ENCODE results near the gene ZCCHC17. TPM values are rescaled to one million over a fixed set of nuclear protein-coding genes. Genes with fewer than 3 reads are reported as not detected.

ZCCHC17 gene
- total and polyA plus RNA-seq, 2 donors (not counting 3 experiments of a cell fraction or from before 2014, with no cell fraction given): 32.0 to 41.4 TPM

- Histone ChIP-seq H3K4me1 (ENCODE audit: control insufficient read depth, extremely low read depth, insufficient read depth, low read length) (no peaks in the 10 kb centered on the region), H3K79me2 (ENCODE audit: control insufficient read depth, insufficient read depth, low read length) (no peaks in the 10 kb centered on the region), H3K9ac (replicated peaks; ENCODE audit: extremely low read depth, insufficient read depth, low read length) (no peak overlapping the region), H2AFZ (ENCODE audit: low read depth, low read length) (no peak overlapping the region), H4K20me1 (replicated peaks; ENCODE audit: control insufficient read depth, extremely low read depth, insufficient read depth, low read length) (no peaks in the 10 kb centered on the region), H3K9me3 (replicated peaks; ENCODE audit: control insufficient read depth, insufficient read depth, low read length) (no peaks in the 10 kb centered on the region), H3K4me2 (ENCODE audit: insufficient read depth, low read length) (no peak overlapping the region), H3K36me3 (ENCODE audit: control insufficient read depth in 2 of 2, extremely low read depth in 1 of 2, insufficient read depth in 2 of 2, low read length in 2 of 2) (peaks cover 0 to 12% of the 10 kb centered on the region in 2 experiments), H3K27ac (ENCODE audit: insufficient read depth, low read depth, low read length) (no peak overlapping the region), H3K4me3 (replicated peaks in 1 of 3; ENCODE audit: insufficient read depth in 1 of 3, low read depth in 1 of 3, low read length in 3 of 3) (no peak overlapping the region), H3K27me3 (ENCODE audit: control insufficient read depth in 2 of 2, insufficient read depth in 2 of 2, low read length in 2 of 2) (no peaks in the 10 kb centered on the region), H3K9me1 (replicated peaks; ENCODE audit: control insufficient read depth, extremely low read depth, insufficient read depth, low read length) (no peaks in the 10 kb centered on the region)
- intact Hi-C loops (cut with micrococcal nuclease): no loop called here
- DNase-seq (ENCODE audit: low read depth, low spot score) (no peak), FAIRE-seq (no peak)
- dilution Hi-C loops (cut with MboI; ENCODE audit: extremely low pct_ligation_motif_present, low sequenced_read_pairs): no loop called here
- no TSS peak for BruUV-seq (replicated peaks)
- no peak for TF ChIP-seq FOS (IDR thresholded peaks at IDR 0.05; ENCODE audit: borderline replicate concordance, insufficient read depth, low read length)
- TF ChIP-seq EZH2 (IDR thresholded peaks at IDR 0.05; ENCODE audit: borderline replicate concordance, low read depth, low read length, severe bottlenecking): no peak
- TF ChIP-seq POLR2A (IDR thresholded peaks at IDR 0.05; ENCODE audit: low read depth, low read length): no peak
- TF ChIP-seq POLR2AphosphoS5 (IDR thresholded peaks at IDR 0.05; ENCODE audit: insufficient read depth, low read depth, low read length): no peak
- TF ChIP-seq JUN (IDR thresholded peaks at IDR 0.05; ENCODE audit: borderline replicate concordance, insufficient read depth, insufficient read length, low read depth): no peak
- TF ChIP-seq, protein P1, sequence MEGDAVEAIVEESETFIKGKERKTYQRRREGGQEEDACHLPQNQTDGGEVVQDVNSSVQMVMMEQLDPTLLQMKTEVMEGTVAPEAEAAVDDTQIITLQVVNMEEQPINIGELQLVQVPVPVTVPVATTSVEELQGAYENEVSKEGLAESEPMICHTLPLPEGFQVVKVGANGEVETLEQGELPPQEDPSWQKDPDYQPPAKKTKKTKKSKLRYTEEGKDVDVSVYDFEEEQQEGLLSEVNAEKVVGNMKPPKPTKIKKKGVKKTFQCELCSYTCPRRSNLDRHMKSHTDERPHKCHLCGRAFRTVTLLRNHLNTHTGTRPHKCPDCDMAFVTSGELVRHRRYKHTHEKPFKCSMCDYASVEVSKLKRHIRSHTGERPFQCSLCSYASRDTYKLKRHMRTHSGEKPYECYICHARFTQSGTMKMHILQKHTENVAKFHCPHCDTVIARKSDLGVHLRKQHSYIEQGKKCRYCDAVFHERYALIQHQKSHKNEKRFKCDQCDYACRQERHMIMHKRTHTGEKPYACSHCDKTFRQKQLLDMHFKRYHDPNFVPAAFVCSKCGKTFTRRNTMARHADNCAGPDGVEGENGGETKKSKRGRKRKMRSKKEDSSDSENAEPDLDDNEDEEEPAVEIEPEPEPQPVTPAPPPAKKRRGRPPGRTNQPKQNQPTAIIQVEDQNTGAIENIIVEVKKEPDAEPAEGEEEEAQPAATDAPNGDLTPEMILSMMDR (IDR thresholded peaks at IDR 0.05; ENCODE audit: extremely low read depth in 1 of 2, insufficient read depth in 1 of 2, low read depth in 1 of 2, low read length in 2 of 2): no peak
- TF ChIP-seq GATA2 (IDR thresholded peaks at IDR 0.05; ENCODE audit: insufficient read depth, insufficient read length, low read depth, low read length): no peak
- TF ChIP-seq MAX (IDR thresholded peaks at IDR 0.05; ENCODE audit: insufficient read depth, insufficient read length): no peak
- TF ChIP-seq MYC (IDR thresholded peaks at IDR 0.05; ENCODE audit: low read depth, low read length): no peak
- ChIA-PET CTCF (no interaction called here), POLR2A (no interaction called here)
Observed at GRCh38 chr1:31364561-31365250, 67.9 kb downstream of the ZCCHC17 start.

Data from endothelial cell of umbilical vein (primary cell).